GM18858 (cell line): ENCODE measurements around the gene NOS2.
"Not testable (repeated sequence)": the region's sequence is repeated elsewhere in the genome, so short reads cannot be mapped to it uniquely, and the experiment has no call there.

Experiments used
- ATAC-seq: cut with Tn5 transposase; IDR thresholded peaks from one replicate; pipeline ENCODE4 v1.9.1; 2021; ENCODE audit not compliant: unreplicated experiment

Gene NOS2

GRCh38 chr17:27733773-27734172 is 66.6 kb downstream of the NOS2 start:
- ATAC-seq: no peak

GRCh38 chr17:27732746-27733145 is 67.6 kb downstream of the NOS2 start:
- ATAC-seq: not testable (repeated sequence)

GRCh38 chr17:27725982-27726381 is 74.3 kb downstream of the NOS2 start:
- ATAC-seq: not testable (repeated sequence)

GRCh38 chr17:27721797-27722196 is 78.5 kb downstream of the NOS2 start:
- ATAC-seq: no peak
